Endothelial cell of umbilical vein (primary cell): Measurements from ENCODE around the gene HIP1R. TPM values are rescaled to one million over a fixed set of nuclear protein-coding genes. Genes with fewer than 3 reads are reported as not detected.

Experiments
- BruUV-seq: library from RNA; stranded (reverse); fragments of 400-500 nt; replicated peaks from 2 replicates; lab custom pipeline; 2021; lab: Mats Ljungman, UMichigan
- CTCF ChIA-PET: fragments of 300-600, 350-600 bp; sonication (Branson Sonifier 250); formaldehyde crosslinking; loops from one replicate; lab custom pipeline; 2021; ENCODE audit warnings: antibody characterized with exemption, inconsistent platforms; lab: Charles Lee
- POLR2A ChIA-PET: fragments of 300-600, 350-600 bp; sonication (Branson Sonifier 250); formaldehyde crosslinking; loops from one replicate; lab custom pipeline; 2021; ENCODE audit warnings: antibody characterized with exemption, inconsistent platforms; lab: Charles Lee
- DNase-seq: peaks from one replicate; pipeline ENCODE4 v3.0.0-alpha.2; 2011; ENCODE audit warnings: low read depth, low spot score
- FAIRE-seq: peaks from 2 replicates; lab custom pipeline; 2011; peaks lifted over from hg19 to GRCh38; lab: Jason Lieb, UNC
- H2AFZ ChIP-seq: 2 replicates; pipeline ENCODE4 v1.6.0; 2012; ENCODE audit warnings: low read depth, low read length, control low read depth, inconsistent platforms
- H3K27ac ChIP-seq: 2 replicates; pipeline ENCODE4 v1.5.1; 2011; ENCODE audit warnings: low read depth, mild to moderate bottlenecking, control low read depth, low read length, moderate library complexity; ENCODE audit not compliant: insufficient read depth
- H3K27me3 ChIP-seq, 2 experiments: 2 replicates each; pipeline versions ENCODE4 v1.6.0 to v1.6.1; 2011; ENCODE audit warnings: low read length in 2 of 2, mixed read lengths in 1 of 2; ENCODE audit not compliant: control insufficient read depth in 2 of 2, insufficient read depth in 2 of 2
- H3K36me3 ChIP-seq, 2 experiments: 2 replicates in 1 of 2; 3 replicates in 1 of 2; pipeline ENCODE4 v1.5.1; 2011; ENCODE audit warnings: low read length in 2 of 2, mild to moderate bottlenecking in 1 of 2, moderate library complexity in 1 of 2; ENCODE audit not compliant: control insufficient read depth in 2 of 2, insufficient read depth in 2 of 2; ENCODE audit errors: extremely low read depth in 1 of 2
- H3K4me1 ChIP-seq: 3 replicates; pipeline ENCODE4 v1.5.1; 2011; ENCODE audit warnings: mild to moderate bottlenecking, low read length; ENCODE audit not compliant: control insufficient read depth, insufficient read depth; ENCODE audit errors: extremely low read depth
- H3K4me2 ChIP-seq: 2 replicates; pipeline ENCODE4 v1.6.1; 2011; ENCODE audit warnings: low read length, control low read depth, mixed read lengths; ENCODE audit not compliant: insufficient read depth
- H3K4me3 ChIP-seq, 3 experiments: fragments of 200-600 bp in 1 of 3; sonication (generic), shearing (Covaris generic) in 1 of 3; replicated peaks in 1 of 3; 2 replicates each; pipeline ENCODE4 v1.5.1; 2011 to 2016; ENCODE audit warnings: control low read depth in 3 of 3, low read length in 3 of 3, mild to moderate bottlenecking in 2 of 3, inconsistent platforms in 1 of 3, low read depth in 1 of 3, moderate library complexity in 1 of 3; ENCODE audit not compliant: insufficient read depth in 1 of 3
- H3K79me2 ChIP-seq: 2 replicates; pipeline ENCODE4 v1.6.0; 2012; ENCODE audit warnings: low read length, inconsistent platforms; ENCODE audit not compliant: control insufficient read depth, insufficient read depth
- H3K9ac ChIP-seq: replicated peaks from 2 replicates; pipeline ENCODE3; 2011; ENCODE audit warnings: low read length, control low read depth; ENCODE audit not compliant: insufficient read depth; ENCODE audit errors: extremely low read depth
- H3K9me1 ChIP-seq: replicated peaks from 3 replicates; pipeline ENCODE4 v1.6.0; 2011; ENCODE audit warnings: mild to moderate bottlenecking, low read length; ENCODE audit not compliant: control insufficient read depth, insufficient read depth; ENCODE audit errors: extremely low read depth
- H3K9me3 ChIP-seq: replicated peaks from 2 replicates; pipeline ENCODE4 v1.5.1; 2012; ENCODE audit warnings: low read length, inconsistent platforms; ENCODE audit not compliant: control insufficient read depth, insufficient read depth
- H4K20me1 ChIP-seq: replicated peaks from 2 replicates; pipeline ENCODE3; 2011; ENCODE audit warnings: mild to moderate bottlenecking, low read length; ENCODE audit not compliant: control insufficient read depth, insufficient read depth; ENCODE audit errors: extremely low read depth
- EZH2 ChIP-seq: IDR thresholded peaks from 2 replicates; pipeline ENCODE4 v1.6.1; 2012; ENCODE audit warnings: borderline replicate concordance, low read depth, mild to moderate bottlenecking, moderate library complexity, low read length, inconsistent platforms; ENCODE audit not compliant: severe bottlenecking
- FOS ChIP-seq: IDR thresholded peaks from 2 replicates; pipeline ENCODE4 v1.6.1; 2011; ENCODE audit warnings: mild to moderate bottlenecking, low read length, moderate library complexity, borderline replicate concordance; ENCODE audit not compliant: insufficient read depth
- POLR2AphosphoS5 ChIP-seq: IDR thresholded peaks from 2 replicates; pipeline ENCODE4 v1.6.1; 2012; ENCODE audit warnings: low read depth, mild to moderate bottlenecking, control low read depth, low read length, moderate library complexity; ENCODE audit not compliant: insufficient read depth
- dilution Hi-C: fragments of 300-500 bp; cut with MboI; formaldehyde crosslinking; loops from one replicate; pipeline ENCODE4 v1.15.0; 2019; ENCODE audit warnings: low sequenced_read_pairs; ENCODE audit not compliant: extremely low pct_ligation_motif_present
- intact Hi-C: fragments of 100-400 bp; cut with micrococcal nuclease; formaldehyde crosslinking; loops from one replicate; pipeline ENCODE4 v1.10.0; 2022
- polyA plus RNA-seq, 4 experiments: library from polyadenylated mRNA; depleted of rRNA in 3 of 4; stranded (reverse) in 3 of 4; unstranded in 1 of 4; fragments of >200 nt; gene quantifications; 2 replicates each; pipeline versions ENCODE4 v1.2.1 to v1.2.3, GENCODE V29; 2011 to 2012; ENCODE audit warnings: missing spikeins in 1 of 4
- total RNA-seq: library from RNA; stranded (reverse); gene quantifications from 2 replicates; pipeline ENCODE4 v1.2.3, GENCODE V29; 2021
- TF ChIP-seq, protein P1 (sequence below), 2 donors: IDR thresholded peaks; 1 replicate in 1 of 2; 2 replicates in 1 of 2; pipeline ENCODE4 v1.5.1; 2011; ENCODE audit warnings: low read length in 2 of 2, mild to moderate bottlenecking in 2 of 2, moderate library complexity in 2 of 2, control low read depth in 1 of 2, inconsistent platforms in 1 of 2, low read depth in 1 of 2; ENCODE audit not compliant: insufficient read depth in 1 of 2; ENCODE audit errors: extremely low read depth in 1 of 2

HIP1R gene
- total and polyA plus RNA-seq, 2 donors (not counting 3 experiments of a cell fraction or from before 2014, with no cell fraction given) = 111 to 122 TPM

DNA sequence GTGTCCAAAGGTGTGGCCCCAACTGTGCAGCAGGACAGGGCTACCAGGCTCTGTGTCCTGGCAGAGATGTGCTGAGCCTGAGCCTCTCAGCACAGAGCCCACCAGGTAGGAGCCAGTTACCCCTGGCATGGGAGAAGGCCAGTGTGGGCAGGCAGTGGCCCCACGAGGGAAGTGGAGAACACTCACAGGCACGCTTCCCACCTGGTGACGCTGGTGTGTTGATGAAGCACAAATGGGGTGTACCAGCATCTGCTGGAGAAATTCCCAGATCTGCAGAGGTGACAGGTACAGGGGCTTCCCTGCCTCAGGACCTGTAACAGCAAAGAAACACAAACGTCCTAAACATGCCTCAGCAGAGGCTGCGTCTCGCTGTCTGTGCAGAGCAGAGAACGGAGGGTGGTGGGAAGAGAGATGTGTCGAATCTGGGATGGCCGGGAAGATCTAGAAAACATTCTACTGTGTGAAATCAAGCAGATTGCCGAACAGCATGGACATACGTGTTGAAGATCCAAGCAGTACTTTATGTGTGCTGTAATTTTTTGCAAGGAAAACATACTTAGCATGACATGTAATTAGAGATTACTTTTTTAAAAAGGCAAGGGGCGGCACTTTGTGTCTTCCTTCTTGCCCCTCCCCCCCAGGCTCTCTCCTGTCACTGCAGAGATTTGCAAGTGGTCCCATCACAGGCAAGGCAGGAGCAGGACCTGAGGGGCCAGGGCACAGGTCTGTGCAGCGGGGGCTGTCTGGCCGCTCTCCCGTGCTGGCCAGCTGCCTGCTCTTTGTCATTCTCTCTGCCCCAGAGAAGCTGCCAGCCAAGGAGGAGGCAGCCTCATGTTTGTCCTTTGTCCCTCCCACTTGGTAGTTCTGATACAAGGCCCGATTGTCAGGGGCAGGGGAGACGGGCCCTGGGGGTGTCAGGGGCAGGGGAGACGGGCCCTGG lies 17.3 kb downstream of the HIP1R start:
- BruUV-seq = no TSS peak
- intact Hi-C loops (loop anchor here (1.0 to 5.0 kb wide), 2 partner anchors 13 to 60 kb away; no protein-coding TSS in a partner anchor), dilution Hi-C loops (no loop called here)
- TF ChIP-seq POLR2AphosphoS5 = peak; percentile 20
- no peak for TF ChIP-seq FOS
- TF ChIP-seq, protein P1, sequence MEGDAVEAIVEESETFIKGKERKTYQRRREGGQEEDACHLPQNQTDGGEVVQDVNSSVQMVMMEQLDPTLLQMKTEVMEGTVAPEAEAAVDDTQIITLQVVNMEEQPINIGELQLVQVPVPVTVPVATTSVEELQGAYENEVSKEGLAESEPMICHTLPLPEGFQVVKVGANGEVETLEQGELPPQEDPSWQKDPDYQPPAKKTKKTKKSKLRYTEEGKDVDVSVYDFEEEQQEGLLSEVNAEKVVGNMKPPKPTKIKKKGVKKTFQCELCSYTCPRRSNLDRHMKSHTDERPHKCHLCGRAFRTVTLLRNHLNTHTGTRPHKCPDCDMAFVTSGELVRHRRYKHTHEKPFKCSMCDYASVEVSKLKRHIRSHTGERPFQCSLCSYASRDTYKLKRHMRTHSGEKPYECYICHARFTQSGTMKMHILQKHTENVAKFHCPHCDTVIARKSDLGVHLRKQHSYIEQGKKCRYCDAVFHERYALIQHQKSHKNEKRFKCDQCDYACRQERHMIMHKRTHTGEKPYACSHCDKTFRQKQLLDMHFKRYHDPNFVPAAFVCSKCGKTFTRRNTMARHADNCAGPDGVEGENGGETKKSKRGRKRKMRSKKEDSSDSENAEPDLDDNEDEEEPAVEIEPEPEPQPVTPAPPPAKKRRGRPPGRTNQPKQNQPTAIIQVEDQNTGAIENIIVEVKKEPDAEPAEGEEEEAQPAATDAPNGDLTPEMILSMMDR (IDR thresholded peaks at IDR 0.05; ENCODE audit: extremely low read depth in 1 of 2, insufficient read depth in 1 of 2, low read depth in 1 of 2, low read length in 2 of 2) = no peak
- no peak for TF ChIP-seq EZH2
- peaks cover 27% of the 10 kb centered on the region for H3K4me1 ChIP-seq
- H3K4me3 ChIP-seq = no peak overlapping the region
- no peaks in the 10 kb centered on the region for H3K9me1 ChIP-seq
- peak overlapping the region; percentile 44 for H3K9ac ChIP-seq
- H2AFZ ChIP-seq = no peak overlapping the region
- peak overlapping the region; percentile 82 for H3K27ac ChIP-seq
- DNase-seq (peak; percentile 81), FAIRE-seq (no peak)
- H3K4me2 ChIP-seq = peak overlapping the region; percentile 3
- ChIA-PET CTCF (interaction anchor here (1.0 to 1.9 kb wide), 7 partner anchors 8 to 386 kb away, joined by 3 to 11 read pairs (median 6); partner anchors contain the start of gene HIP1R), POLR2A (interaction anchor here (1.2 kb wide), 1 partner anchor 18 kb away, joined by 3 read pairs; no protein-coding TSS in a partner anchor)
- no peaks in the 10 kb centered on the region for H3K9me3 ChIP-seq
- peaks cover 4 to 56% of the 10 kb centered on the region in 2 experiments for H3K36me3 ChIP-seq
- H3K27me3 ChIP-seq = no peaks in the 10 kb centered on the region
- no peaks in the 10 kb centered on the region for H4K20me1 ChIP-seq
- peaks cover under 1% of the 10 kb centered on the region for H3K79me2 ChIP-seq
